ENCODE data around the gene TMED6.

DNA sequence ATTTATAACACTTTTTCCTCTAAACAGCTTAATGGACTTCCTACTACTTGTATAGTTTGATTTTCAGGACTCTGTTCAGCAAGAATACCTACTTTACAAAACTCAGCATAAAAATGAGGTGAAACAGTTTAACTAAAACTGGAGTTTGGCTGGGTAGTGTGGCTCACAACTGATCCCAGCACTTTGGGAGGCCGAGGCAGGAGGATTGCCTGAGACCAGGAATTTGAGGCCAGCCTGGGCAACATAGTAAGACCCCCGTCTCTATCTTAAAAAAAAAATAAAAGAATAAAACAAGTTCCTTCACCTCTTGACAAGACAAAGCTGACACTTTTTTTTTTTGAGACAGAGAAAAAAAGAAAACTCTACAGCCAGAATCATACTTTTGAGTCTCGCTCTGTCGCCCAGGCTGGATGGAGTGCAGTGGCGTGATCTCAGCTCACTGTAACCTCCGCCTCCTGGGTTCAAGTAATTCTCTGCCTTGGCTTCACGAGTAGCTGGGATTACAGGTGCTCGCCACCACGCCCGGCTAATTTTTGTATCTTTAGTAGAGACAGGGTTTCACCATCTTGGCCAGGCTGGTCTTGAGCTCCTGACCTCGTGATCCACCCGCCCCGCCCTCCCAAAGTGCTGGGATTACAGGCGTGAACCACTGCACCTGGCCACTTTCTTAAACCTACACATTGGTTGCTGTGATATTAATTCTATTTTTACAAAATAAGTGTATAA is 23.8 kb downstream of the TMED6 start:
- TF ChIP-seq CTCF (IDR thresholded peaks at IDR 0.05) (no peak), POLR2AphosphoS5 (IDR thresholded peaks at IDR 0.05) (no peak)

Data from stomach (tissue), 4 donors.